Measurements from ENCODE around the gene UBA3.
A peak's percentile ranks its signal among the peaks of the same experiment; 100 is the strongest.

Gene UBA3

GRCh38 chr3:69065318-69065964 is 14.7 kb downstream of the UBA3 start:
- DNase-seq (ENCODE audit: low spot score): no peak

GRCh38 chr3:69063636-69064035 is 16.5 kb downstream of the UBA3 start:
- DNase-seq (ENCODE audit: low spot score): no peak

- no peak for DNase-seq (ENCODE audit: low spot score)
Measured at GRCh38 chr3:69059688-69060087, 20.5 kb downstream of the UBA3 start.

GRCh38 chr3:69058947-69059224 is 21.3 kb downstream of the UBA3 start:
- no peak for DNase-seq (ENCODE audit: low spot score)

GRCh38 chr3:69058180-69058946 is 21.8 kb downstream of the UBA3 start:
- no peak for DNase-seq (ENCODE audit: low spot score)

- no peak for DNase-seq (ENCODE audit: low spot score)
Measured at GRCh38 chr3:69052472-69052898, 27.7 kb downstream of the UBA3 start.

GRCh38 chr3:69051756-69052471 is 28.3 kb downstream of the UBA3 start, which contains the start of gene TMF1:
Gene TMF1 (minus strand): TSS chr3:69052333. CDS start chr3:69052086, 247 bp downstream.
- DNase-seq (ENCODE audit: low spot score): peak; percentile 99

GRCh38 chr3:69048990-69049389 is 31.2 kb downstream of the UBA3 start:
- DNase-seq (ENCODE audit: low spot score): no peak

- no peak for DNase-seq (ENCODE audit: low spot score)
Measured at GRCh38 chr3:69044608-69045007, 35.6 kb downstream of the UBA3 start.

GRCh38 chr3:69033470-69033869 is 46.7 kb downstream of the UBA3 start:
- DNase-seq (ENCODE audit: low spot score): no peak

- DNase-seq (ENCODE audit: low spot score): no peak
Measured at GRCh38 chr3:69032737-69033136, 47.4 kb downstream of the UBA3 start.

- no peak for DNase-seq (ENCODE audit: low spot score)
Measured at GRCh38 chr3:69032142-69032541, 48.0 kb downstream of the UBA3 start.

- no peak for DNase-seq (ENCODE audit: low spot score)
Measured at GRCh38 chr3:69031635-69032034, 48.5 kb downstream of the UBA3 start.

- no peak for DNase-seq (ENCODE audit: low spot score)
Measured at GRCh38 chr3:69020857-69021256, 59.3 kb downstream of the UBA3 start.

- DNase-seq (ENCODE audit: low spot score): peak; percentile 31
Measured at GRCh38 chr3:69020424-69020823, 59.7 kb downstream of the UBA3 start.

GRCh38 chr3:69016901-69017300 is 63.3 kb downstream of the UBA3 start:
- no peak for DNase-seq (ENCODE audit: low spot score)

- no peak for DNase-seq (ENCODE audit: low spot score)
Measured at GRCh38 chr3:69016102-69016501, 64.1 kb downstream of the UBA3 start.

GRCh38 chr3:69014022-69014580 is 66.1 kb downstream of the UBA3 start:
- no peak for DNase-seq (ENCODE audit: low spot score)

- DNase-seq (ENCODE audit: low spot score): peak; percentile 85
Measured at GRCh38 chr3:69013253-69014021, 66.7 kb downstream of the UBA3 start, which contains the start of gene EOGT. Gene EOGT (minus strand): TSS chr3:69013684. CDS start chr3:69009846, 3,838 bp downstream.

GRCh38 chr3:69012800-69013252 is 67.3 kb downstream of the UBA3 start:
- no peak for DNase-seq (ENCODE audit: low spot score)

- no peak for DNase-seq (ENCODE audit: low spot score)
Measured at GRCh38 chr3:69012100-69012799, 67.9 kb downstream of the UBA3 start.

Measured in hematopoietic multipotent progenitor cell treated with erythropoietin and hydrocortisone succinate and interleukin-3 and kit ligand, for 17 days (in vitro differentiated cells).